Measurements from ENCODE around the gene CLCN4. TPM values are rescaled to one million over a fixed set of nuclear protein-coding genes. Genes with fewer than 3 reads are reported as not detected.

CLCN4 gene
- total RNA-seq, 2 donors from 2014 or later: 22.2 to 22.8 TPM

DNA sequence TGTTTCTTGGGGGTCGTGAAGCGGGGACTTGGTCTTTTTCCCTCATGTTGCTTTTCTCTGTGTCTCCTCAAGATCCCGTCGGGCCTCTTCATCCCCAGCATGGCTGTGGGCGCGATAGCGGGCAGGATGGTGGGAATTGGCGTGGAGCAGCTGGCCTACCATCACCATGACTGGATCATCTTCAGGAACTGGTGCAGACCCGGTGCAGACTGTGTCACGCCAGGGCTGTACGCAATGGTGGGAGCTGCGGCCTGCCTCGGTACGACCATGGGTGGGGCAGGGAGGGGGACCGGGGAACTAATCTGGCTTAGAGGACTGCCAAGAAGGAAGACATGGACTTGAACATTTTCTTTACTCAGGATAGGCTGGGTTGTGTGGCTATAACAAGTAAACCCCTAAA, 55.6 kb downstream of the CLCN4 start:
- ATAC-seq (no peak), DNase-seq (no peak)
- intact Hi-C loops (cut with DNase I): no loop called here

DNA sequence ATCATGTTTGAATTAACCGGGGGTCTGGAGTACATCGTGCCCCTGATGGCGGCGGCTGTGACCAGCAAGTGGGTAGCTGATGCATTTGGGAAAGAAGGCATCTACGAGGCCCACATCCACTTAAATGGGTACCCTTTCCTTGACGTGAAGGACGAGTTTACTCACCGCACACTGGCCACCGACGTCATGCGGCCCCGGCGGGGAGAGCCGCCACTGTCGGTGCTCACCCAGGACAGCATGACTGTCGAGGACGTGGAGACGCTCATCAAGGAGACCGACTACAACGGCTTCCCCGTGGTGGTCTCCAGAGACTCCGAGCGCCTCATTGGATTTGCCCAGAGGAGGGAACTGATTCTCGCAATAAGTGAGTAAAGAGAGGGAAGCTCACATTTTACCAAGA, 56.9 kb downstream of the CLCN4 start:
- ATAC-seq: no peak
- intact Hi-C loops (cut with DNase I): no loop called here
- DNase-seq: no peak

DNA sequence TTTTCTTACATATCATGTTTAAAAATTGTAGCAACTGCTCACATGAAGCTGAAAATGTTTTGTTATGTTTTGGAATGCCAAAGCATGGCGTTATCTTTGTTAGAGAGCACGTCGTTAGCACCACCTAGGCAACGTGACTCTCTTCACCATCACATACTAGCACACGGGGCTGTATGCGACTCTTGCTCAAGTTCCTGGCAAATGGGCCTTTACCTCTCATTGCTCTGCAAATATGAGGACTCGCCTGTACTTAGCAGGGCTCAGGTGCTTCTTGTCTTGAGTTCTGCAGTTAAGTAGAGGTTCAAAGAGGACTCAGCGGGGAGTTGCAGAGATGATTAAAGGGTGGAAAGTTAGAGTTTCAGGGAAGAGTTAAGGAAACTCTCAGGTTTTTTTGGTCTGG, 59.4 kb downstream of the CLCN4 start:
- intact Hi-C loops (cut with DNase I): no loop called here
- ATAC-seq: no peak
- DNase-seq: no peak

DNA sequence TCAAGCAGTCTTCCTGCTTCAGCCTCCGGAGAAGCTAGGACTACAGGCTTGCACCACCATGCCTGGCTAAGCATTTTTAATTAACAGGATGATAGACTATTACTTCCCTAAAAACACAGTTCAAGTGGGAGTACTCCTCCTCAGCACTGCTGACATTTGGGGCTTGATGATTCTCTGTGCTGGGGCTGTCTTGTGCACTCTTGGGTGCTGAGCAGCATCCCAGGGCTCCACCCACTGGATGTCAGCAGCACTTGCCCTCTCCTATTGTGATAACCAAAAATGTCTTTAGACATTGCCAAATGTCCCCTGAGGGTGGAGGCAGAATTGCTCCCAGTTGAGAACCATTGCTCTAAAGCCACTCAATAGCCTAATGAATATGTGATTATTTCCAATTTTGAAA, 60.4 kb downstream of the CLCN4 start:
- intact Hi-C loops (cut with DNase I): no loop called here
- peak in 1 of 2 donors; percentile 51 for ATAC-seq
- no peak for DNase-seq

DNA sequence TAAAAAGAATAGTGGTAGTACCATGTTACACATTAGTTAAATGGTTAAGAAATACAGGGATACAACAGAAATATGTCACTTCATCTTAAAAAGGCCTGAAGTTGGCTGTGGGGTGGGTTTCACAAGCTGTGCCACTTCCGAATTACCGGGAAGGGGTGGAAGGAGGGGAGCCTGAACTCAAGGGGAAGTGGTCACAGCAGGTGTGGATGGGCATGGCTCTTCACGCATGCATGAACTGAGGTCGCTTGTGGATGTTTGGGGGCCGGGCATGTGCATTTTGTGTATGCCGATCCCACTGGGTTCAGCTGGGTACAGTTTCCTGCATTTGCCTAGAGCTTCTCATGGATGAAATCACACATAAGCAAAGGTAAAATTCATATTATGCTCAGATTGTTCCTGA, 64.9 kb downstream of the CLCN4 start:
- no peak for DNase-seq
- no peak for ATAC-seq
- intact Hi-C loops (cut with DNase I): no loop called here

DNA sequence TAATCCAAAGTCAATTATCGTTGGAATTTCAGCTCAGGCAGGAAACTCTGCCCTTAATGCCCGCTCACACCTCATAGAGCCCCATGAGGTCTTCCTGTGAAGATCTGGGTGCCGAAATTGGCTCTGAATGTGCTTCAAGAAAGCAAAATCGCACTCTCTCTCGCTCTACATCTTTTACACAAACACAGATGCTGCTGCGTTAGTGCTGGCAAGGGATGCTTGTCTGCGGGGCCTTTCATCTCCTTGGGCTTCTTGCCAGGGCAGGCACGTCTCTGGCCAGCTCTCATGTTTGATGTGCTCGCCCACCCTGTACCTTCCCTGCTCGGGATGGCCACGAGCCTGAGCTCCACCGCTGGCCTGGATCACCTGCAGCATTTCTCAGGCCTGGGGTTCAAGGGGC, 66.5 kb downstream of the CLCN4 start:
- intact Hi-C loops (cut with DNase I): no loop called here
- ATAC-seq: no peak
- no peak for DNase-seq

DNA sequence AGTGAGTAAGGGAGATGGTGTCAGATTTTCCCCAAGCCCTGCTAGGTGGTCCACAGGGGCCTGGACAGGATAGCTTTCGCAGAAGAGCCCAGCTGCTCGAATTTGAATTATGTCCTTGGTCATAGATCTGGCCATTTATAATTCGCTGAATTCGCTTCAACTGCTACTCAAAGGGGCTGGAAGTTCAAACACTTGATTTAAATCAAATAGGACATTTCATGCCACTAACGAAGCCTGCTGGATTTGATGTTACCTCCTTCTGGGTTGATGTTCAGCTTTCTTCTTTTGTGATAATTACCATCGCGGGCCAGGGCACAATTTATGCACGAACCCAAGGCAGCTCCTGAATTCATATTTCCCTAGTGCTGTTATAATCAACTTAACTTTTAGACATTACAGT, 67.0 kb downstream of the CLCN4 start:
- no peak for DNase-seq
- ATAC-seq: no peak
- intact Hi-C loops (cut with DNase I): no loop called here

DNA sequence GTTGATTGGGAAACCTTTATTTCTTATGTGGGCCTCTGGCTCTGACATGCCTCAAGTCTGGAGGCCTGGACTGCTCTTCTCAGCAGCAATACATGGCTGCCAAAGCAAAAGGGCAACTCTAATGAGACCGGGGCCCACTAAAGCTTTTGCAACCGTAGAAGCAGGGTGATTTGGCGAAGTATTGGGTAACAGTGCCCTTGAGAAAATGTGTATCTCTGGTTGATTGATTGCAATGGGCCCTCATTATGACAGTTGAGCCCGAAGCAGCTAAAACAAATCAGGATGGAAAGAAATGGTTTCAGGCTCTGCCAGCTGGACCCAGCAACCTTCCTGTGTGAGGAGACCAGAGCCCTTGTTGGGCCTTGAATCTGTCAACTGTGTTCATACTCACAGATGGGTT, 73.4 kb downstream of the CLCN4 start:
- no peak for DNase-seq
- intact Hi-C loops (cut with DNase I): no loop called here
- ATAC-seq: no peak

DNA sequence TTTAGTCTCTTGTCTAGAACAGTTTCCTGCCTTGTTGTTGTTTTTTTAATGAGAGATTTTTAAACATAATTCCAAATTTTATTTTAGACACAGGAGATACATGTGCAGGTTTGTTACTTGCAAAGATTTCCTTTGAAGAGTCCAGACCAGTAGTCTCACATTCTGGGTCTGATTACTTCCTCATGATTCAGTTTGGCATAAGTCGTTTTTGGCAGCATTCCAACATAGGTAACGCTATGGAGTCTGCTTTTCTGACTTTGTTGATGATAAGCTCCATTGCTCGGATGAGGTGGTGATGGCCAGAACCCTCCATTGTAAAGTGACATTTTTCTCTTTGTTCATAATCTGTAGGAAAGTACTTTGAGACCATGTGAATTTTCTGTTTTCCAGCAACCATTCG, 74.7 kb downstream of the CLCN4 start:
- DNase-seq: no peak
- intact Hi-C loops (cut with DNase I): no loop called here
- no peak for ATAC-seq

DNA sequence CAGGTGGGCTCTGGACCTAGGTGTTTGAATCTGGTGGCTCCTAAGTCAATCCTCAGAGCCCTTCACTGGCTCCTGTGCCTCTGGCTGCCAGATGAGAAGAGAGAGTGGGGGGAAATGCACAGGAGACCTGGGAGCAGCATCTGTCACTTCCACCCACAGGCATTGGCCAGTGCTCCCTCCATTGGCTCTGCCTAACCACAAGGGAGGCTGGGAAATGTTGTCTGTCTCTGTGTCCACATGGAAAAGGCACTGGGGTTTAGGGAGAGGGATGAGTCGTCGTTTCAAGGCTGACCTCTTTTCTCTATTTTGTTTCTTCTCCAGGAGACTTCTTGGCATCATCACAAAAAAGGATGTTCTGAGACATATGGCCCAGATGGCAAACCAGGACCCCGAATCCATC, 76.4 kb downstream of the CLCN4 start:
- ATAC-seq (no peak), DNase-seq (no peak)
- intact Hi-C loops (cut with DNase I): no loop called here

DNA sequence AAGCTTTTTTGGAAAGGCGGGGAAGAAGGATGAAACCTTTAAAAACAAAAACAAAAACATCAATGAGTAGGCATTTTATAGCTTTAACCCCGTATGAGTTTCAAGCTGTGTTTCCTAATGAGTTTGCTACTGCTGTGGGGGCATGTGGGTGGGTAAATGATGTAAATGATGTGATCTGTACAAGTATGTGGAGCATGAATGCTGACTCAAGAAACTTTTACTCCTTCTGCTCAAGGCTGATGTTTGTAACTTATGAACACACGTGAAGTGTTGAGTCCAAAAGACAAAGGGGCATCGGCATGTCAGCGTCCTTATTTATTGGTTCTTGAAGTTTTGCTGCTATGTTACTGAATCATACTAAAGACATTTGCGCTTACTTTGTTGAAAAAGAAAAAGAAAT, 76.9 kb downstream of the CLCN4 start:
- DNase-seq: no peak
- no peak for ATAC-seq
- intact Hi-C loops (cut with DNase I): no loop called here

DNA sequence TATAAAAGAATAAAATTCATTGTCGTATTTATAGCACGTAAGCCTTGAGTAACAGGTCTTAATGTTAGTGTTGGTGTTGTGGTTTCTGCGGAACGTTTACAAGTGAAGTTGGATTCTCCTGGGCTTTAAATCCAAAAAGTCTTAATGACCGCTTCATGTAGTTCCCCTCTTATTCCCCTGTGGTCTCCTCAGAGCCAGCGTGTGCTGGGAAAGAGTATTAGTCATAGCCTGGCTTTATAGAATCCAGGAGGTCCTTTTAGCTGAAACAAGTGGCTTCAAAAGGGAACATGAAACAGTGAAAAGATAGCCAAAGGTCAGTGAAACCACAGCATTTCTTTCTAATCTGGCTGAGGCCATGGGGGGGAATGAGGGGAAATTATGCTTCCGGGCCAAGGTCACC, 79.1 kb downstream of the CLCN4 start:
- intact Hi-C loops (cut with DNase I): no loop called here
- DNase-seq (no peak), ATAC-seq (peak; percentile 34 to 56)

DNA sequence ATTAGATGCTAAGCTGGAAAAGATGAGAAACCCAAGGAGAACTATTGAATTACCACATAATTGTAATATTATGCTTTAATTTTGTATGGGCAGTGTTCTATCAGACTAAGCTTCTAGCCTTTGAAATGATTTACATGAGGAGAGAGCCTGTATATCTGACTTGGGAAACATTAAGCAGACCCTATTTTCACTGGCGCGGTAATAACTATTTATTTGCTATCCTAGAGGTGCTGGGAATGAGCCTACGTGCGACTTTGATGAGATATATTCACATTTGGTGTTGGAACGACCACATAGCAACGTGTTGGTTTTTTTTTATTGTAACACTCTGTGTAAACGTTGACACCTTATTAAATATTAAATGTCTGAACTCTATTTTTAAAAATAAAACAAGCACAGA, 80.5 kb downstream of the CLCN4 start:
- intact Hi-C loops (cut with DNase I): no loop called here
- ATAC-seq (no peak), DNase-seq (no peak)

DNA sequence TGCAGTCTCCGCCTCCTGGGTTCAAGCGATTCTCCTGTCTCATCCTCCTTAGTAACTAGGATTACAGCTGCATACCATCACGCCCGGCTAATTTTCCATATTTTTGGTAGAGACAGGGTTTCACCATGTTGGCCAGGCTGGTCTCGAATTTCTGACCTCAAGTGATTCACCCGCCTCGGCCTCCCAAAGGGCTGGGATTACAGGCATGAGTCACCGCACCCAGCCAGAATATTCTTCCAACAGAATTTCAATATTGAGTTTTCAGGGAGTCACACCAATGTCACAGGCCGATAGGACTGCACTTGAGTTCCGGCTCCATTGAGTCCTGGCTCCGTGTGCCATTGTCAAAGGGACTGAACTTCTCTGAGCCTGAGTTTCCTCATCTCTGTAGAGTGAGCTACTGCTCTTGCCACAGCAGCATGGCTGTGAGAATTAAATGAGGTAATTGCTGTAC, 82.9 kb downstream of the CLCN4 start:
- DNase-seq (peak; percentile 35), ATAC-seq (peak in 1 of 2 donors; percentile 56)
- intact Hi-C loops (cut with DNase I): no loop called here

DNA sequence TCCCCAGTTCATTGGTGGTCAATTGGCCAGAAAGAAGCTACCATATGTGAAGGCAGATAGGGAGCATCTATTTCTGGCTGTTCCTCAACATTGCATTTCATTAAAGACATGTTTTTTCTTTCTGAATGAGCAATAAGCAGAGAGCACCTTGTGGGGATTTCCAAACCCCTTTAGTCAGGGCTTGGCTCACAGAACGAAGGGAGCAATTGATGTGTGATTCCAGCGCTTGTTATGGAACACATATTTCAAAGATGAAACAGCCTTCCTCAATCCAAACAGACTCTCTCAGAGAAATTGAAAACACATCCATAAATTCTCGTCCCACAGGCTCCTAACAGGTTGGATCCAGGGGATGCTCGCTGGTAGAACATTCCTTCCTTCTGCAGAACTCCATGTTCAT, 84.1 kb downstream of the CLCN4 start:
- intact Hi-C loops (cut with DNase I): no loop called here
- no peak for ATAC-seq
- no peak for DNase-seq

DNA sequence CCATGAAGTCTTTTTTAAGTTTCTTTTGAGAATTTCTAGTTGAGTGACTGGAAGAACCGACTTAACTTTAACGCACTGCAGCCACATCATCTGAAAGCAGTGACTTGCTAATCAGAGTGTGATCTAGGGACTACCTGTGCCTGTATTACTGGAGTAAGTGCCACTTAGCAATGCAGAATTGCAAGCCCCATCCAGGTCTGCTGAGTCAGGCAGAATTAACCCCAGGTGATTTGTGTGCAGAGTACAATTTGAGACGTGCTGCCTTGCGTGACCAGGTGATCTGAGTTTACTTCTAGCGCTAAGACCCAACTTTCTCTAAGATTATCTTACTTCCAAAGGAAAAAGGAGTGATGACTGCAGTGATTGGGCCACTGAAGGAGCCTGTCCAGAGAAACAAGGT, 85.3 kb downstream of the CLCN4 start:
- intact Hi-C loops (cut with DNase I): no loop called here
- DNase-seq (no peak), ATAC-seq (no peak)

DNA sequence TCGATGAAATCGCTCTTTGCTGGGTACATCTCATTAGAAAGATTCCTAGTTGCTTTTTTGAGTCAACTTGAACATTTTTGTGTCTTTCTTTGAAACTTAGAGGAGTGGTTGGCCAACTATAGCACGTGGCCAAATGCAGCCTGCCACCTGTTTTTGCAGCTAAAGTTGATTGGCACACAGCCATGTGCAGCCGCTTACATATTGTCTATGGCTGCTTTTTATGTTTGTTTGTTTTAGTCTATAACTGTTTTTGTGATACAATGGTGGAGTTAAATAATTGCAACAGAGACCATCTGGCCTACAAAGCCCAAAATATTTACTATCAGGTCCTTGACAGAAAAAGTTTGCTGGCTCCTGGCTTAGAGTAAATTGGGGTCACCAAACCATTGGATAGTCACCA, 86.3 kb downstream of the CLCN4 start:
- intact Hi-C loops (cut with DNase I): no loop called here
- DNase-seq (no peak), ATAC-seq (no peak)

DNA sequence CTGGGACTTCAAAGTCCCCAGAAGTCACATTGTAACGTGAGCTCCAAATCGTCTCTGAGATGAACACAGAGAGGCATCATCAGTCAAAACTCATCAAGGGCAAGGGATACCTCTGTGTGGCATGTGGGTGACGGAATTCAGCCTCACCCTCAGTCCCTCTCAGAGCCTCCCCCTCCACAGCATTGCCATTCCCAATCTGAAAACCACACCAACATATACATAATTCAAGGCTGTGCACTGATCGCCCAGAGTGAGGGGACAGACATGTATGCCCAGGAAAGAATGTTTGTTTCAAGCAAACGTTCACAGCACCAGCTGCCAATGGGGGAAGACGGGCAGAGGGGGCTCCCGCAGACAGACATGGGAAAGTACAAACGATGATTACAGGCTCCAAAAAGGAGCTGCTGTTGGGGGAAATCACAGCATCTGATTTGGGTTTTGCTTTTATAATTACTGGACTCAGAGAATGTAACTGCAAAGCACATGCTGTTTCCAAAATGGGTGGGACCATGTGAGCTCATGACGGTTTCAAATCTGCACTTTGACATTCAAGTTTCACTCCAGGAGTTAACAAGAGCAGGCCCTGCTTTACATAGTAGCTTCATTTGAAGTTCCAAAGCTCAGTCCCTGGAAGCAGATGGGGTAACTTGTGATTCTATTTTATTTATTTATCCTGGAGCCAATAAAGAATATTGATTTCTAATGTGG, 88.3 kb downstream of the CLCN4 start:
- ATAC-seq: no peak
- no peak for DNase-seq
- intact Hi-C loops (cut with DNase I): no loop called here

DNA sequence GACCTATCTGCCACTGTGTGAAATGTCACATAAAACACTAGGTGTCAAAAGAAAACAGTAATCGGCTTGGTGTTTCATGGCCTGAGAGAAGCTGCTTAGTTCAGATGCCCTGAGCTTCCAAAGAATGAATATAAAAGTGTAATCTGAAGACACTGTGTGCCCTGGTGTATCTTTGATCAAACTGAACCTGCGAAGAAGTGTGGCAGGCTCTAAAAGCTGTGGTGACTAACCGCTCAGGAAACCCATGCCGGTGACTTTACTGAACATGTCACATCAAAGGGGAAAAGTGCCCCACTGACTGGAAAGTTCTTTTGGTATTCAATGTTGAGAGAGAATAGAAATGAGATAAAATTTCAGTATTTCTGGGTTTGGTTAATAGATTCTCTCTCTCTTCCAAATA, 89.1 kb downstream of the CLCN4 start:
- intact Hi-C loops (cut with DNase I): no loop called here
- ATAC-seq (no peak), DNase-seq (no peak)

DNA sequence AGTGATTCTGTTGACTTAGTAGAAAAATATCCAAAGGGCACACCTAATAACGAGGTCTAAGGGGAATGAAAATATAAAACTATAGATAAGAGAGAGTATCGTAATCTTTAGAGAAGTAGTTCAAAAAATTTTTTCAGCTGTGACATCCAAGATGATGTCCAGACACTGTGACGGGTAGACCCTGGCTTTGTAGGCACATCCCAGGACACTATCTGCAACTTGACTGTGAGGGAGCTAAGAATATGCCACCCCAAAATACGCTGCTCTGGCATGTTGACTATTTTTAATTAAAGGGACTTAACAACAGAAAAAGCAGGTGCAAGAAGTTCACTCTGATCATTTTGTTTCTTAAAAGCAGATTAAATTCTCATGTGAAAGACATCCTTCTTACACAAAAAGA, 89.5 kb downstream of the CLCN4 start:
- ATAC-seq: peak in 1 of 2 donors; percentile 50
- intact Hi-C loops (cut with DNase I): no loop called here
- DNase-seq: no peak

DNA sequence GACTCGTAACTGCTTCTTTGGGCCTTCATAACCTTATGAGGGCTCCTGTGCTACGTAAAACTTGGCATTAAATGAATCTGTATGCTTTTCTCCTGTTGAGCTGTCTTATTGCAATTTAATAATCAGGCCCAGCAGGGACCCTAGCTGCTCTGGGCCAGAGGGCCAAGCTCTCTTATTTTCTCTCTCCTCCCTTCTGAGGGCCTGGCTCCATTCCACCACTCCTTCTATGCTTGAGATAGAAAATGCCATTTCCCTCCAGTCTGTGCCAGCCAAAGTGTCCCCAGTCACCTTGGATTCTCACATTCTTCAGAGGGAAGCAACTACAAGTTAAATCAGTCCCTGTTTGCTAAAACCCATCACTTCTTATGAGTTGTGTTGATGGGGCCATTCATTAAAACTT, 90.1 kb downstream of the CLCN4 start:
- DNase-seq: no peak
- peak in 1 of 2 donors; percentile 27 for ATAC-seq
- intact Hi-C loops (cut with DNase I): no loop called here

DNA sequence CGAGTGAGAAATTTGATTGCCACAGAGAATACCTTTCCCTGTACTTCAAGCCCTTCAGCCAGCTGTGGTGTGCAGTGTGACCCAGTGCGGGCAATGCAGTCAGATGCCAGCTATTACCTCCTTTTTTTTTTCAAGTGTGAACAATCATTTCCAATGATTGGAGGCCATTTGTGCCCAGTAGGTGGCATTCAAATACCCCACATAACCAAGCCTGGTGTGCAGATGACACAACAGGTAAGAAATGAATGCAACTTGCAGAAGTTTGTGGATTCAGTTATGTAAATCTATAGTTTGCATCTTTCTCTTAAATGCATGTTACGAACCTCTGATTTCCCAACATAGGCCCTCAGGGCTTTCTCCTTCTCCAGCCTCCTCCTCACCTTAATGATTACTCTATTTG, 98.0 kb downstream of the CLCN4 start:
- ATAC-seq (no peak), DNase-seq (no peak)
- intact Hi-C loops (cut with DNase I): no loop called here
